A549 (cell line): ENCODE measurements around the gene KNDC1. TPM values are rescaled to one million over a fixed set of nuclear protein-coding genes. Genes with fewer than 3 reads are reported as not detected.

Experiments used
- ATAC-seq, 2 experiments: fragments of 200-7000 bp in 1 of 2; fragments of >200 bp in 1 of 2; cut with Nextera tagmentation in 1 of 2; cut with Tn5 transposase in 1 of 2; 3 replicates each; pipeline versions ENCODE4 v1.8.0 to v1.9.1; 2018 to 2020; ENCODE audit warnings: mild to moderate bottlenecking in 1 of 2, moderate library complexity in 1 of 2
- CTCF ChIA-PET: fragments of 300-600 bp; sonication (Branson Sonifier 250); formaldehyde crosslinking; extraction: SDS; loops from one replicate; lab custom pipeline; 2021; ENCODE audit warnings: antibody characterized with exemption, inconsistent platforms; lab: Yijun Ruan, JAX
- POLR2A ChIA-PET: fragments of 350-600 bp; formaldehyde crosslinking; extraction: SDS; loops from one replicate; lab custom pipeline; 2021; ENCODE audit warnings: antibody characterized with exemption, inconsistent platforms; lab: Yijun Ruan, JAX
- DNase-seq, 2 experiments: peaks; one replicate each; pipeline versions ENCODE4 v3.0.0 to v3.0.0-alpha.2; 2011 to 2016; ENCODE audit warnings: low read depth in 1 of 2, low spot score in 1 of 2
- FAIRE-seq: peaks from 2 replicates; lab custom pipeline; 2011; peaks lifted over from hg19 to GRCh38; lab: Jason Lieb, UNC
- H3K27ac ChIP-seq, 2 experiments: fragments of >200 bp; sonication (Bioruptor Twin); formaldehyde crosslinking; 3 replicates each; pipeline ENCODE4 v1.5.1; 2016 to 2017
- H3K4me1 ChIP-seq: fragments of >200 bp; sonication (Bioruptor Twin); formaldehyde crosslinking; 3 replicates; pipeline ENCODE4 v1.6.1; 2016
- H3K4me2 ChIP-seq: fragments of >200 bp; sonication (Bioruptor Twin); formaldehyde crosslinking; 3 replicates; pipeline ENCODE4 v1.6.1; 2016
- H3K4me3 ChIP-seq: fragments of >200 bp; sonication (Bioruptor Twin); formaldehyde crosslinking; 3 replicates; pipeline ENCODE4 v1.5.1; 2016
- H3K9me3 ChIP-seq: fragments of >200 bp; sonication (Bioruptor Twin); formaldehyde crosslinking; 3 replicates; pipeline ENCODE4 v1.6.1; 2016
- CBX2 ChIP-seq: fragments of 200-600 bp; sonication (generic); IDR thresholded peaks from 2 replicates; pipeline ENCODE4 v1.6.1; 2016; ENCODE audit warnings: low read depth, mild to moderate bottlenecking, borderline replicate concordance
- CHD2 ChIP-seq: fragments of 150-350 bp; IDR thresholded peaks from 2 replicates; pipeline ENCODE4 v1.6.1; 2014; ENCODE audit warnings: low read length; ENCODE audit not compliant: partially characterized antibody
- CHD4 ChIP-seq: fragments of 200-600 bp; sonication (generic); IDR thresholded peaks from 2 replicates; pipeline ENCODE4 v1.6.1; 2016; ENCODE audit warnings: antibody characterized with exemption, mild to moderate bottlenecking, borderline replicate concordance
- FOSB ChIP-seq: fragments of 250-450 bp; sonication (Bioruptor Pico); IDR thresholded peaks from 2 replicates; pipeline ENCODE4 v1.5.0; 2020; ENCODE audit warnings: mild to moderate bottlenecking, moderate library complexity
- FOXS1 ChIP-seq: fragments of 250-450 bp; sonication (Bioruptor Pico); IDR thresholded peaks from 2 replicates; pipeline ENCODE4 v1.5.0; 2020; ENCODE audit warnings: mild to moderate bottlenecking, moderate library complexity
- HDAC2 ChIP-seq: fragments of 200-600 bp; sonication (generic); IDR thresholded peaks from 2 replicates; pipeline ENCODE4 v1.6.1; 2016
- HES2 ChIP-seq: fragments of >200 bp; sonication (Bioruptor Twin); formaldehyde crosslinking; IDR thresholded peaks from 2 replicates; pipeline ENCODE4 v1.6.1; 2016
- HEYL ChIP-seq: fragments of 250-450 bp; sonication (Bioruptor Pico); IDR thresholded peaks from 2 replicates; pipeline ENCODE4 v1.8.0; 2021; ENCODE audit warnings: mild to moderate bottlenecking, moderate library complexity
- HMGXB4 ChIP-seq: fragments of 250-450 bp; sonication (Bioruptor Pico); IDR thresholded peaks from 2 replicates; pipeline ENCODE4 v1.5.0; 2021; ENCODE audit warnings: mild to moderate bottlenecking, moderate library complexity, borderline replicate concordance
- JUN ChIP-seq, 2 experiments: fragments of >200 bp; sonication (Bioruptor Twin); formaldehyde crosslinking; IDR thresholded peaks; 2 replicates in 1 of 2; 3 replicates in 1 of 2; pipeline ENCODE4 v1.6.1; 2016 to 2017
- JUNB ChIP-seq: fragments of >200 bp; sonication (Bioruptor Twin); formaldehyde crosslinking; IDR thresholded peaks from 2 replicates; pipeline ENCODE4 v1.6.1; 2016
- KDM1A ChIP-seq: fragments of 200-600 bp; sonication (generic); IDR thresholded peaks from 2 replicates; pipeline ENCODE4 v1.6.1; 2016; ENCODE audit warnings: low read depth, mild to moderate bottlenecking
- MAFK ChIP-seq: fragments of 450-650 bp; IDR thresholded peaks from 2 replicates; pipeline ENCODE4 v1.6.1; 2014; ENCODE audit not compliant: partially characterized antibody
- NPAS2 ChIP-seq: fragments of 250-450 bp; sonication (Bioruptor Pico); IDR thresholded peaks from 2 replicates; pipeline ENCODE4 v1.8.0; 2022; ENCODE audit warnings: mild to moderate bottlenecking, moderate library complexity, borderline replicate concordance
- NR3C1 ChIP-seq: fragments of >200 bp; sonication (Bioruptor Twin); formaldehyde crosslinking; IDR thresholded peaks from 3 replicates; pipeline ENCODE4 v1.6.1; 2017
- POLR2A ChIP-seq: IDR thresholded peaks from 2 replicates; pipeline ENCODE4 v1.6.1; 2012; ENCODE audit warnings: mild to moderate bottlenecking, low read length
- POLR2AphosphoS2 ChIP-seq: conservative IDR thresholded peaks from 2 replicates; pipeline ENCODE4 v1.6.1; 2012; ENCODE audit warnings: low read length, improper control_type of control experiment, inconsistent platforms
- RCOR1 ChIP-seq: fragments of 150-350 bp; IDR thresholded peaks from 2 replicates; pipeline ENCODE4 v1.6.1; 2014; ENCODE audit warnings: antibody characterized with exemption, low read length, low read depth
- RFX5 ChIP-seq: fragments of 450-650 bp; IDR thresholded peaks from 2 replicates; pipeline ENCODE4 v1.7.1; 2014; ENCODE audit warnings: antibody characterized with exemption, mild to moderate bottlenecking, moderate library complexity
- RNF2 ChIP-seq: fragments of 200-600 bp; sonication (generic); IDR thresholded peaks from 2 replicates; pipeline ENCODE4 v1.6.1; 2016; ENCODE audit warnings: low read depth, mild to moderate bottlenecking, antibody characterized with exemption, moderate library complexity, borderline replicate concordance
- SMC3 ChIP-seq: fragments of >200 bp; sonication (Bioruptor Twin); formaldehyde crosslinking; IDR thresholded peaks from 3 replicates; pipeline ENCODE4 v1.6.1; 2018; ENCODE audit warnings: inconsistent platforms
- TFCP2L1 ChIP-seq: fragments of 250-450 bp; sonication (Bioruptor Pico); IDR thresholded peaks from 2 replicates; pipeline ENCODE4 v1.5.0; 2021; ENCODE audit warnings: mild to moderate bottlenecking
- USF2 ChIP-seq: fragments of 450-650 bp; IDR thresholded peaks from 2 replicates; pipeline ENCODE4 v1.6.1; 2014; ENCODE audit warnings: antibody characterized with exemption
- ZC3H11A ChIP-seq: fragments of 450-650 bp; IDR thresholded peaks from 2 replicates; pipeline ENCODE4 v1.6.1; 2014; ENCODE audit warnings: antibody characterized with exemption, mild to moderate bottlenecking
- ZFP36 ChIP-seq: fragments of 450-650 bp; IDR thresholded peaks from 2 replicates; pipeline ENCODE4 v1.6.1; 2014; ENCODE audit warnings: borderline replicate concordance; ENCODE audit not compliant: partially characterized antibody
- ZSCAN20 ChIP-seq: fragments of 250-450 bp; sonication (Bioruptor Pico); IDR thresholded peaks from 2 replicates; pipeline ENCODE4 v1.8.0; 2022; ENCODE audit warnings: mild to moderate bottlenecking, moderate library complexity
- WGBS: methylation state at CpG from one replicate; pipeline ENCODE4 v1.1.6; 2017; ENCODE audit errors: missing lambda C conversion rate; 5-methylcytosine and 5-hydroxymethylcytosine counted together
- polyA plus RNA-seq, 4 experiments: library from polyadenylated mRNA; depleted of rRNA in 3 of 4; stranded (reverse); fragments of >200 nt; fragmentation: RNase III in 1 of 4; extraction: RNeasy Plus Mini Kit Qiagen cat#74134 plus additional on column Dnase treatment in 1 of 4; gene quantifications; 2 replicates in 3 of 4; 3 replicates in 1 of 4; pipeline ENCODE4 v1.2.3, GENCODE V29; 2011 to 2017
- TF ChIP-seq, protein P1 (sequence below): IDR thresholded peaks from 2 replicates; pipeline ENCODE4 v1.6.1; 2012
- TF ChIP-seq, protein P2 (sequence below): fragments of 250-450 bp; sonication (Bioruptor Pico); IDR thresholded peaks from 2 replicates; pipeline ENCODE4 v1.5.0; 2020; ENCODE audit warnings: low read depth, mild to moderate bottlenecking, moderate library complexity

Gene KNDC1
- polyA plus RNA-seq, 2 of the 4 experiments (the other 2 are of a cell fraction), result 0.56 to 0.63 TPM

- H3K4me3 ChIP-seq, result no peak overlapping the region
- H3K4me1 ChIP-seq, result peaks cover 25% of the 10 kb centered on the region
- 88% methylated on average over 20 of the region's 21 CpGs for WGBS
- H3K9me3 ChIP-seq, result no peaks in the 10 kb centered on the region
- POLR2A ChIA-PET, result no interaction called here
- no peak for DNase-seq
- CTCF ChIA-PET, result interaction anchor here (0.6 kb wide), 1 partner anchor 169 kb away, joined by 3 read pairs; no protein-coding TSS in a partner anchor
- ATAC-seq, result no peak
- FAIRE-seq, result no peak
- TF ChIP-seq CHD2, result no peak
- TF ChIP-seq KDM1A, result no peak
- no peak for TF ChIP-seq POLR2A
- no peak for TF ChIP-seq JUNB
- TF ChIP-seq ZC3H11A, result no peak
- TF ChIP-seq RNF2, result no peak
- no peak for TF ChIP-seq CBX2
- TF ChIP-seq RFX5, result no peak
- TF ChIP-seq HDAC2, result no peak
- no peak for TF ChIP-seq HES2
- no peak overlapping the region for H3K4me2 ChIP-seq
- no peak overlapping the region for H3K27ac ChIP-seq
These were observed 106.2 kb downstream of the KNDC1 start for GRCh38 chr10:133266056-133266795.

GRCh38 chr10:133267293-133267692 lies 107.3 kb downstream of the KNDC1 start:
- FAIRE-seq, result no peak
- ChIA-PET CTCF (interaction anchor here (1.2 kb wide), 2 partner anchors 9 to 26 kb away, joined by 3 to 4 read pairs; partner anchors contain the start of gene ADAM8), POLR2A (no interaction called here)
- H3K27ac ChIP-seq, result no peak overlapping the region
- 93% methylated on average over 5 of the region's 14 CpGs for WGBS
- no peak overlapping the region for H3K4me2 ChIP-seq
- no peaks in the 10 kb centered on the region for H3K9me3 ChIP-seq
- ATAC-seq, result no peak
- no peak for DNase-seq
- H3K4me3 ChIP-seq, result no peak overlapping the region
- peaks cover 23% of the 10 kb centered on the region for H3K4me1 ChIP-seq
- TF ChIP-seq NPAS2, result no peak
- no peak for TF ChIP-seq KDM1A
- no peak for TF ChIP-seq CHD4
- TF ChIP-seq, protein P1, sequence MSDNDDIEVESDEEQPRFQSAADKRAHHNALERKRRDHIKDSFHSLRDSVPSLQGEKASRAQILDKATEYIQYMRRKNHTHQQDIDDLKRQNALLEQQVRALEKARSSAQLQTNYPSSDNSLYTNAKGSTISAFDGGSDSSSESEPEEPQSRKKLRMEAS, result no peak
- TF ChIP-seq CBX2, result no peak
- TF ChIP-seq JUNB, result no peak
- TF ChIP-seq ZSCAN20, result no peak
- no peak for TF ChIP-seq NR3C1
- no peak for TF ChIP-seq POLR2AphosphoS2
- TF ChIP-seq MAFK, result no peak
- TF ChIP-seq JUN (IDR thresholded peaks at IDR 0.05), result no peak

- H3K9me3 ChIP-seq, result no peaks in the 10 kb centered on the region
- ChIA-PET POLR2A (no interaction called here), CTCF (interaction anchor here (1.2 to 3.1 kb wide), 3 partner anchors 8 to 40 kb away, joined by 3 to 9 read pairs (median 4); partner anchors contain the start of gene ADAM8)
- no peak overlapping the region for H3K4me2 ChIP-seq
- no peak overlapping the region for H3K4me3 ChIP-seq
- FAIRE-seq (no peak), DNase-seq (no peak), ATAC-seq (no peak)
- peaks cover 20% of the 10 kb centered on the region for H3K4me1 ChIP-seq
- WGBS, result 87% methylated on average over 6 of the region's 22 CpGs
- H3K27ac ChIP-seq, result no peak overlapping the region
- TF ChIP-seq FOSB (no peak), HEYL (CRISPR knock-in tag) (no peak), CBX2 (no peak), FOXS1 (CRISPR knock-in tag) (no peak), ZC3H11A (no peak), RCOR1 (no peak), HMGXB4 (CRISPR knock-in tag) (no peak), TFCP2L1 (CRISPR knock-in tag) (no peak), RNF2 (no peak), ZFP36 (no peak), JUNB (no peak), SMC3 (no peak), ZSCAN20 (no peak), USF2 (no peak)
- TF ChIP-seq, protein P2, sequence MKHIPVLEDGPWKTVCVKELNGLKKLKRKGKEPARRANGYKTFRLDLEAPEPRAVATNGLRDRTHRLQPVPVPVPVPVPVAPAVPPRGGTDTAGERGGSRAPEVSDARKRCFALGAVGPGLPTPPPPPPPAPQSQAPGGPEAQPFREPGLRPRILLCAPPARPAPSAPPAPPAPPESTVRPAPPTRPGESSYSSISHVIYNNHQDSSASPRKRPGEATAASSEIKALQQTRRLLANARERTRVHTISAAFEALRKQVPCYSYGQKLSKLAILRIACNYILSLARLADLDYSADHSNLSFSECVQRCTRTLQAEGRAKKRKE (CRISPR knock-in tag), result no peak
These were observed 107.8 kb downstream of the KNDC1 start for GRCh38 chr10:133267829-133268228.
